GM12891 (cell line): ENCODE measurements around the gene PDGFRB.

Source experiments
- POLR2A ChIP-seq: IDR thresholded peaks from 2 replicates; pipeline ENCODE4 v1.6.1; 2011; ENCODE audit warnings: low read depth, low read length, control low read depth
- POLR2AphosphoS5 ChIP-seq: IDR thresholded peaks from 2 replicates; pipeline ENCODE4 v1.6.1; 2011; ENCODE audit warnings: low read depth, low read length, control low read depth
- SPI1 ChIP-seq: IDR thresholded peaks from 2 replicates; pipeline ENCODE4 v1.6.1; 2011; ENCODE audit warnings: low read depth, low read length, control low read depth
- TAF1 ChIP-seq: IDR thresholded peaks from 2 replicates; pipeline ENCODE4 v1.6.1; 2011; ENCODE audit warnings: low read depth, low read length, control low read depth

DNA sequence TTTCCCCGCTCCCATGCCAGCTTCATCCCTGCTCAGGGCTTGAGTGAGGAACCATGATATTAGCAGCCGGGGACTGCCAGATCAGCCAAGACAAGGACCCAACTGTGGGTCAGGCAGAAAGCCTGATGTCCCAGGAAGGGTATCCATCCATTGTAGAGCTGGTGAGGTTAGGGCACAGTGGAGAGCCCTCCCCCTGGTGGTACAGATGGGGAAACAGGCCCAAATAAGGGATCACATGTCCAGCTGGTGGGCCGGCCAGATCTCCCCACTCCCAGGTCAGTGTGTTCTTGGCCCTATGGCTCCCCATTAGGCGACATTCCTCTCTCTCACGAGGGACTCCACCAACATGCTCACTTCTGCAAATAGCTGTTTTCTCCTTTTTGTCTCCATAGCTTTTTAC is 19.9 kb upstream of the PDGFRB start:
- TF ChIP-seq POLR2A, result no peak
- no peak for TF ChIP-seq SPI1
- TF ChIP-seq TAF1, result no peak
- TF ChIP-seq POLR2AphosphoS5, result no peak
